GM12878 (cell line): ENCODE measurements around the gene UVSSA.

Experiments used
- CTCF ChIP-seq, 3 experiments: IDR thresholded peaks in 2 of 3; conservative IDR thresholded peaks in 1 of 3; 2 replicates each; pipeline ENCODE4 v1.5.1; 2011; ENCODE audit warnings: low read depth in 3 of 3, low read length in 3 of 3, mild to moderate bottlenecking in 3 of 3, control low read depth in 2 of 3, moderate library complexity in 2 of 3, inconsistent platforms in 1 of 3, mixed read lengths in 1 of 3; ENCODE audit not compliant: control insufficient read depth in 2 of 3, insufficient read depth in 1 of 3; ENCODE audit errors: extremely low read depth in 1 of 3
- NFYB ChIP-seq: IDR thresholded peaks from 2 replicates; pipeline ENCODE4 v1.6.1; 2011; ENCODE audit warnings: low read depth, mild to moderate bottlenecking, low read length, improper control_type of control experiment, moderate library complexity; ENCODE audit not compliant: insufficient read depth
- REST ChIP-seq: IDR thresholded peaks from 2 replicates; pipeline ENCODE4 v1.6.1; 2012; ENCODE audit warnings: mild to moderate bottlenecking, low read depth, low read length
- ZNF24 ChIP-seq: fragments of 450-650 bp; IDR thresholded peaks from 2 replicates; pipeline ENCODE4 v1.6.1; 2017; ENCODE audit warnings: antibody characterized with exemption, mild to moderate bottlenecking

GRCh38 chr4:1317177-1318045 is 29.6 kb upstream of the UVSSA start:
- TF ChIP-seq CTCF (IDR thresholded peaks at IDR 0.05 in 2 of 3, conservative IDR thresholded peaks at IDR 0.05 in 1 of 3; ENCODE audit: control insufficient read depth in 2 of 3, extremely low read depth in 1 of 3, insufficient read depth in 1 of 3, low read depth in 3 of 3, low read length in 3 of 3) (no peak), REST (no peak), ZNF24 (no peak), NFYB (no peak)
